DOHH2 (cell line): ENCODE results near the gene ATP13A1.
"Not testable (repeated sequence)": the region's sequence is repeated elsewhere in the genome, so short reads cannot be mapped to it uniquely, and the experiment has no call there.

ENCODE experiments used
- H3F3A ChIP-seq: fragments of 200-600 bp; sonication (generic), shearing (Covaris generic); 2 replicates; pipeline ENCODE4 v1.6.0; 2016; ENCODE audit warnings: antibody characterized with exemption, mild to moderate bottlenecking; ENCODE audit not compliant: control insufficient read depth, insufficient read depth
- H3K27ac ChIP-seq: fragments of 200-600 bp; sonication (generic); 2 replicates; pipeline ENCODE4 v1.5.1; 2014; ENCODE audit warnings: low read depth, mild to moderate bottlenecking, low read length, moderate library complexity
- H3K27me3 ChIP-seq: fragments of 200-600 bp; sonication (generic); 2 replicates; pipeline ENCODE4 v1.6.1; 2014; ENCODE audit warnings: mild to moderate bottlenecking, low read length, mixed read lengths; ENCODE audit not compliant: control insufficient read depth
- H3K36me3 ChIP-seq: fragments of 200-600 bp; sonication (generic); 2 replicates; pipeline ENCODE4 v1.6.1; 2014; ENCODE audit warnings: mild to moderate bottlenecking, low read length, moderate library complexity, mixed read lengths; ENCODE audit not compliant: control insufficient read depth
- H3K4me1 ChIP-seq: fragments of 200-600 bp; sonication (generic); 2 replicates; pipeline ENCODE4 v1.6.1; 2014; ENCODE audit warnings: mild to moderate bottlenecking, low read length, mixed read lengths; ENCODE audit not compliant: control insufficient read depth
- H3K4me2 ChIP-seq: fragments of 200-600 bp; sonication (generic); 2 replicates; pipeline ENCODE4 v1.6.0; 2014; ENCODE audit warnings: mild to moderate bottlenecking, low read length, moderate library complexity
- H3K4me3 ChIP-seq: fragments of 200-600 bp; sonication (generic); 2 replicates; pipeline ENCODE4 v1.5.1; 2014; ENCODE audit warnings: mild to moderate bottlenecking, low read length, mixed read lengths
- H3K79me2 ChIP-seq: fragments of 200-600 bp; sonication (generic); 2 replicates; pipeline ENCODE4 v1.6.1; 2014; ENCODE audit warnings: mild to moderate bottlenecking, low read length, mixed read lengths; ENCODE audit not compliant: control insufficient read depth
- H3K9me2 ChIP-seq: fragments of 200-600 bp; sonication (generic); replicated peaks from 2 replicates; pipeline ENCODE4 v1.6.1; 2014; ENCODE audit warnings: mild to moderate bottlenecking, low read length, mixed read lengths; ENCODE audit not compliant: control insufficient read depth
- H3K9me3 ChIP-seq: fragments of 200-600 bp; sonication (generic); 2 replicates; pipeline ENCODE4 v1.6.1; 2014; ENCODE audit warnings: antibody characterized with exemption, low read length, mixed read lengths; ENCODE audit not compliant: control insufficient read depth, insufficient read depth
- H4K20me1 ChIP-seq: fragments of 200-600 bp; sonication (generic); 2 replicates; pipeline ENCODE4 v1.6.0; 2014; ENCODE audit warnings: low read depth, mild to moderate bottlenecking, antibody characterized with exemption, low read length, moderate library complexity; ENCODE audit not compliant: control insufficient read depth, insufficient read depth
- CTCF ChIP-seq: fragments of 200-600 bp; sonication (generic); IDR thresholded peaks from one replicate; pipeline ENCODE4 v1.5.1; 2014; ENCODE audit warnings: antibody characterized with exemption, mild to moderate bottlenecking, low read depth, low read length; ENCODE audit not compliant: poor library complexity, severe bottlenecking
- EZH2phosphoT487 ChIP-seq: fragments of 200-600 bp; sonication (generic); IDR thresholded peaks from 2 replicates; pipeline ENCODE4 v1.6.1; 2017; ENCODE audit warnings: borderline replicate concordance, mild to moderate bottlenecking, antibody characterized with exemption, low read length, moderate library complexity, mixed read lengths

ATP13A1 gene

DNA sequence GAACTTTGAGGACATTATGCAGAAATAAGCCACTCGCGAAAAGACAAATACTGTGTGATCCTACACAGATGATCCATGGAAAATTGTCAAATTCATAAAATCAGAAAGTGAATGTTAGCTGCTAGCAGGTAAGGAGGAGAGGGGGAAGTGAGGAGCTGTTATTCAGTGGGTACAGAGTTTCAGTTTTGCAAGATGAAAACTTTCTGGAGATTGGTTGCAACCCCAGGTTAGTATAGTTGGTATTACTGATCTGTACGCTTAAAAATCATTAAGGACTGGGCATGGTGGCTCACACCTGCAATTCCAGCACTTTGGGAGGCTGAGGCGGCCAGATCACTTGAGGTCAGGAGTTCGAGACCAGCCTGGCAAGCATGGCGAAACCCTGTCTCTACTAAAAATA is 23.1 kb upstream of the ATP13A1 start:
- H3K4me2 ChIP-seq, result no peak overlapping the region
- H3F3A ChIP-seq, result peaks cover 4% of the 10 kb centered on the region; the same call in 1 of the 2 replicates
- peaks cover 22% of the 10 kb centered on the region for H3K36me3 ChIP-seq
- no peaks in the 10 kb centered on the region for H3K27me3 ChIP-seq
- H3K9me2 ChIP-seq, result no peaks in the 10 kb centered on the region
- peaks cover 13% of the 10 kb centered on the region for H3K79me2 ChIP-seq
- H4K20me1 ChIP-seq, result no peaks in the 10 kb centered on the region
- no peaks in the 10 kb centered on the region; the same call in 1 of the 2 replicates for H3K9me3 ChIP-seq
- H3K4me1 ChIP-seq, result no peaks in the 10 kb centered on the region
- no peak overlapping the region for H3K4me3 ChIP-seq
- TF ChIP-seq CTCF, result no peak
- TF ChIP-seq EZH2phosphoT487, result no peak
- no peak overlapping the region for H3K27ac ChIP-seq

GRCh38 chr19:19686119-19686518 is 22.6 kb upstream of the ATP13A1 start:
- H3K9me3 ChIP-seq, H3F3A ChIP-seq, H3K9me2 ChIP-seq, H3K4me2 ChIP-seq, H3K27me3 ChIP-seq, H4K20me1 ChIP-seq, H3K4me1 ChIP-seq, H3K27ac ChIP-seq, H3K4me3 ChIP-seq: not testable (repeated sequence)
- Histone ChIP-seq H3K36me3 (peaks cover 26% of the 10 kb centered on the region), H3K79me2 (peaks cover 17% of the 10 kb centered on the region)

- H3F3A ChIP-seq, result peaks cover 6% of the 10 kb centered on the region; the same call in 1 of the 2 replicates
- H3K36me3 ChIP-seq, result peaks cover 92% of the 10 kb centered on the region
- H3K27me3 ChIP-seq, result no peaks in the 10 kb centered on the region
- no peaks in the 10 kb centered on the region for H4K20me1 ChIP-seq
- no peak overlapping the region for H3K4me3 ChIP-seq
- peaks cover 67% of the 10 kb centered on the region for H3K79me2 ChIP-seq
- H3K9me3 ChIP-seq, result peaks cover 19% of the 10 kb centered on the region; the same call in 1 of the 2 replicates
- TF ChIP-seq CTCF, result no peak
- TF ChIP-seq EZH2phosphoT487, result no peak
- no peaks in the 10 kb centered on the region for H3K9me2 ChIP-seq
- H3K27ac ChIP-seq, result no peak overlapping the region
- H3K4me2 ChIP-seq, result no peak overlapping the region
- no peaks in the 10 kb centered on the region for H3K4me1 ChIP-seq
Observed at GRCh38 chr19:19679176-19680073, 15.9 kb upstream of the ATP13A1 start.

- no peak overlapping the region for H3K4me3 ChIP-seq
- H3K27ac ChIP-seq, result no peak overlapping the region
- H3K9me3 ChIP-seq, result peaks cover 24% of the 10 kb centered on the region; the same call in 1 of the 2 replicates
- H3K27me3 ChIP-seq, result no peaks in the 10 kb centered on the region
- H3K9me2 ChIP-seq, result no peaks in the 10 kb centered on the region
- no peak overlapping the region for H3K4me2 ChIP-seq
- peaks cover 75% of the 10 kb centered on the region for H3K79me2 ChIP-seq
- H3K4me1 ChIP-seq, result no peaks in the 10 kb centered on the region
- TF ChIP-seq EZH2phosphoT487 (no peak), CTCF (no peak)
- H4K20me1 ChIP-seq, result no peaks in the 10 kb centered on the region
- H3K36me3 ChIP-seq, result peaks cover 96% of the 10 kb centered on the region
- peaks cover 6% of the 10 kb centered on the region; the same call in 1 of the 2 replicates for H3F3A ChIP-seq
Observed at GRCh38 chr19:19677579-19677978, 14.1 kb upstream of the ATP13A1 start.
